Stomach smooth muscle (tissue), 2 donors: ENCODE measurements around the gene ABCC3.

Source experiments
- H3K27ac ChIP-seq: one replicate; pipeline ENCODE4 v1.7.0; 2013; ENCODE audit warnings: mild to moderate bottlenecking, low read length, inconsistent platforms
- H3K27me3 ChIP-seq, 2 donors: one replicate each; pipeline ENCODE4 v1.7.0; 2013; ENCODE audit warnings: low read length in 2 of 2; ENCODE audit not compliant: insufficient read depth in 2 of 2, control insufficient read depth in 1 of 2
- H3K36me3 ChIP-seq, 2 donors: one replicate each; pipeline ENCODE4 v1.7.0; 2013; ENCODE audit warnings: low read length in 2 of 2; ENCODE audit not compliant: control insufficient read depth in 2 of 2, insufficient read depth in 2 of 2
- H3K4me1 ChIP-seq: one replicate; pipeline ENCODE4 v1.7.0; 2013; ENCODE audit warnings: low read length; ENCODE audit not compliant: control insufficient read depth, insufficient read depth
- H3K4me3 ChIP-seq, 2 donors: one replicate each; pipeline ENCODE4 v1.7.0; 2013; ENCODE audit warnings: low read length in 2 of 2
- H3K9ac ChIP-seq, 2 donors: one replicate each; pipeline ENCODE4 v1.7.0; 2013; ENCODE audit warnings: low read length in 2 of 2, mild to moderate bottlenecking in 1 of 2
- H3K9me3 ChIP-seq, 2 donors: one replicate each; pipeline ENCODE4 v1.7.0; 2013; ENCODE audit warnings: low read length in 2 of 2; ENCODE audit not compliant: control insufficient read depth in 2 of 2
- donor health status: healthy.
- donor health status: Pancreatic carcinoma.

ABCC3 gene

GRCh38 chr17:50681263-50682200, 46.9 kb downstream of the ABCC3 start:
- Histone ChIP-seq H3K4me1 (peaks cover 21% of the 10 kb centered on the region), H3K36me3 (no peaks in the 10 kb centered on the region), H3K27ac (peak overlapping the region; percentile 2), H3K9ac (no peak overlapping the region), H3K4me3 (peak overlapping the region in 1 of 2 donors; percentile 49), H3K27me3 (no peaks in the 10 kb centered on the region), H3K9me3 (no peaks in the 10 kb centered on the region)

GRCh38 chr17:50682441-50682840, 47.8 kb downstream of the ABCC3 start:
- Histone ChIP-seq H3K27me3 (no peaks in the 10 kb centered on the region), H3K36me3 (no peaks in the 10 kb centered on the region), H3K4me3 (no peak overlapping the region), H3K9me3 (no peaks in the 10 kb centered on the region), H3K27ac (no peak overlapping the region), H3K4me1 (peaks cover 30% of the 10 kb centered on the region), H3K9ac (no peak overlapping the region)

GRCh38 chr17:50682938-50683337, 48.3 kb downstream of the ABCC3 start:
- H3K4me3 ChIP-seq = no peak overlapping the region
- H3K9me3 ChIP-seq = no peaks in the 10 kb centered on the region
- no peak overlapping the region for H3K27ac ChIP-seq
- H3K27me3 ChIP-seq = no peaks in the 10 kb centered on the region
- no peak overlapping the region for H3K9ac ChIP-seq
- H3K4me1 ChIP-seq = peaks cover 33% of the 10 kb centered on the region
- H3K36me3 ChIP-seq = no peaks in the 10 kb centered on the region

GRCh38 chr17:50683434-50684287, 49.0 kb downstream of the ABCC3 start:
- H3K9me3 ChIP-seq = no peaks in the 10 kb centered on the region
- no peaks in the 10 kb centered on the region for H3K27me3 ChIP-seq
- H3K27ac ChIP-seq = no peak overlapping the region
- H3K4me1 ChIP-seq = peaks cover 36% of the 10 kb centered on the region
- no peak overlapping the region for H3K9ac ChIP-seq
- H3K36me3 ChIP-seq = no peaks in the 10 kb centered on the region
- no peak overlapping the region for H3K4me3 ChIP-seq

- Histone ChIP-seq H3K36me3 (no peaks in the 10 kb centered on the region), H3K9ac (no peak overlapping the region), H3K4me3 (no peak overlapping the region), H3K27ac (no peak overlapping the region), H3K27me3 (no peaks in the 10 kb centered on the region), H3K4me1 (peaks cover 41% of the 10 kb centered on the region), H3K9me3 (no peaks in the 10 kb centered on the region)
Measured at GRCh38 chr17:50684288-50684611, 49.6 kb downstream of the ABCC3 start.

- H3K4me1 ChIP-seq = peaks cover 47% of the 10 kb centered on the region
- H3K9me3 ChIP-seq = no peaks in the 10 kb centered on the region
- no peaks in the 10 kb centered on the region for H3K36me3 ChIP-seq
- H3K9ac ChIP-seq = no peak overlapping the region
- no peaks in the 10 kb centered on the region for H3K27me3 ChIP-seq
- no peak overlapping the region for H3K4me3 ChIP-seq
- no peak overlapping the region for H3K27ac ChIP-seq
Measured at GRCh38 chr17:50684612-50685333, 50.1 kb downstream of the ABCC3 start.

- H3K9me3 ChIP-seq = no peaks in the 10 kb centered on the region
- no peak overlapping the region for H3K4me3 ChIP-seq
- no peaks in the 10 kb centered on the region for H3K27me3 ChIP-seq
- H3K27ac ChIP-seq = peak overlapping the region; percentile 94
- H3K36me3 ChIP-seq = no peaks in the 10 kb centered on the region
- H3K4me1 ChIP-seq = peaks cover 52% of the 10 kb centered on the region
- no peak overlapping the region for H3K9ac ChIP-seq
Measured at GRCh38 chr17:50685334-50685665, 50.6 kb downstream of the ABCC3 start.

- Histone ChIP-seq H3K9ac (peak overlapping the region; percentile 21 to 56), H3K4me3 (peak overlapping the region; percentile 11 to 49), H3K9me3 (no peaks in the 10 kb centered on the region), H3K36me3 (no peaks in the 10 kb centered on the region), H3K27ac (peak overlapping the region; percentile 94), H3K27me3 (no peaks in the 10 kb centered on the region), H3K4me1 (peaks cover 58% of the 10 kb centered on the region)
Measured at GRCh38 chr17:50685691-50686493, 51.2 kb downstream of the ABCC3 start.

- H3K27ac ChIP-seq = peak overlapping the region; percentile 94
- H3K36me3 ChIP-seq = no peaks in the 10 kb centered on the region
- peak overlapping the region; percentile 11 to 49 for H3K4me3 ChIP-seq
- peaks cover 59% of the 10 kb centered on the region for H3K4me1 ChIP-seq
- no peaks in the 10 kb centered on the region for H3K9me3 ChIP-seq
- no peaks in the 10 kb centered on the region for H3K27me3 ChIP-seq
- peak overlapping the region; percentile 51 to 56 for H3K9ac ChIP-seq
Measured at GRCh38 chr17:50686494-50687199, 52.0 kb downstream of the ABCC3 start.
